IMR-90 (cell line): Measurements from ENCODE around the gene TCFL5. TPM values are rescaled to one million over a fixed set of nuclear protein-coding genes. Genes with fewer than 3 reads are reported as not detected.

Experiments used
- ATAC-seq: fragments of 200-7000 bp; cut with Tn5 transposase; 2 replicates; pipeline ENCODE4 v1.9.1; 2020; ENCODE audit warnings: low read depth, mild to moderate bottlenecking, moderate library complexity
- BruUV-seq: library from RNA; stranded (reverse); fragments of 400-500 nt; replicated peaks from 2 replicates; lab custom pipeline; 2021; lab: Mats Ljungman, UMichigan
- CTCF ChIA-PET: fragments of 300-600 bp; formaldehyde crosslinking; extraction: SDS; loops from one replicate; lab custom pipeline; 2021; ENCODE audit warnings: antibody characterized with exemption; lab: Yijun Ruan, JAX
- POLR2A ChIA-PET: fragments of 300-600 bp; sonication (Branson Sonifier 250); formaldehyde crosslinking; loops from one replicate; lab custom pipeline; 2022; ENCODE audit warnings: antibody characterized with exemption; ENCODE audit not compliant: unreplicated experiment; lab: Charles Lee
- DNase-seq: peaks from one replicate; pipeline ENCODE4 v3.0.0; 2013
- H2AFZ ChIP-seq: replicated peaks from 2 replicates; pipeline ENCODE3; 2013; ENCODE audit warnings: low read length, mild to moderate bottlenecking; ENCODE audit not compliant: poor library complexity
- H2AK5ac ChIP-seq: 2 replicates; pipeline ENCODE4 v1.6.1; 2013; ENCODE audit warnings: low read depth, low read length, inconsistent platforms
- H2AK9ac ChIP-seq: replicated peaks from 2 replicates; pipeline ENCODE3; 2013; ENCODE audit warnings: mild to moderate bottlenecking, low read depth, low read length, moderate library complexity; ENCODE audit not compliant: poor library complexity
- H2BK120ac ChIP-seq: 2 replicates; pipeline ENCODE4 v1.6.1; 2013; ENCODE audit warnings: low read depth, low read length, inconsistent platforms
- H2BK15ac ChIP-seq: 3 replicates; pipeline ENCODE4 v1.6.1; 2013; ENCODE audit warnings: low read depth, low read length, inconsistent platforms
- H2BK20ac ChIP-seq: 2 replicates; pipeline ENCODE4 v1.6.1; 2013; ENCODE audit warnings: low read depth, mild to moderate bottlenecking, inconsistent platforms, low read length, moderate library complexity
- H2BK5ac ChIP-seq: 2 replicates; pipeline ENCODE4 v1.6.1; 2013; ENCODE audit warnings: mild to moderate bottlenecking, low read depth, low read length, inconsistent platforms; ENCODE audit not compliant: poor library complexity, severe bottlenecking
- H3K14ac ChIP-seq: replicated peaks from 2 replicates; pipeline ENCODE4 v1.6.1; 2013; ENCODE audit warnings: low read depth, low read length, inconsistent platforms
- H3K18ac ChIP-seq: 2 replicates; pipeline ENCODE4 v1.6.1; 2013; ENCODE audit warnings: low read depth, low read length, control low read depth
- H3K23ac ChIP-seq: 2 replicates; pipeline ENCODE4 v1.6.1; 2013; ENCODE audit warnings: low read depth, low read length, inconsistent platforms
- H3K27ac ChIP-seq: 2 replicates; pipeline ENCODE4 v1.5.1; 2013; ENCODE audit warnings: mild to moderate bottlenecking, control low read depth, low read length; ENCODE audit not compliant: insufficient read depth
- H3K27me3 ChIP-seq: 2 replicates; pipeline ENCODE4 v1.6.1; 2013; ENCODE audit warnings: low read length; ENCODE audit not compliant: control insufficient read depth, insufficient read depth
- H3K36me3 ChIP-seq: 2 replicates; pipeline ENCODE4 v1.6.1; 2013; ENCODE audit warnings: low read length, mixed read lengths; ENCODE audit not compliant: control insufficient read depth, insufficient read depth
- H3K4ac ChIP-seq: 2 replicates; pipeline ENCODE4 v1.6.1; 2013; ENCODE audit warnings: low read depth, low read length, inconsistent platforms
- H3K4me1 ChIP-seq: 2 replicates; pipeline ENCODE4 v1.6.1; 2013; ENCODE audit warnings: low read length, mixed read lengths; ENCODE audit not compliant: control insufficient read depth, insufficient read depth
- H3K4me2 ChIP-seq: 2 replicates; pipeline ENCODE4 v1.6.1; 2013; ENCODE audit warnings: low read depth, mild to moderate bottlenecking, control low read depth, low read length, moderate library complexity
- H3K4me3 ChIP-seq: 2 replicates; pipeline ENCODE4 v1.5.1; 2013; ENCODE audit warnings: low read depth, mild to moderate bottlenecking, control low read depth, low read length, moderate library complexity; ENCODE audit not compliant: insufficient read depth
- H3K56ac ChIP-seq: 2 replicates; pipeline ENCODE4 v1.6.1; 2013; ENCODE audit warnings: low read length, inconsistent platforms; ENCODE audit not compliant: insufficient read depth; ENCODE audit errors: extremely low read depth
- H3K79me1 ChIP-seq, 2 experiments: 2 replicates each; pipeline ENCODE4 v1.6.1; 2013; ENCODE audit warnings: low read length in 2 of 2, inconsistent platforms in 1 of 2, low read depth in 1 of 2
- H3K9ac ChIP-seq: 2 replicates; pipeline ENCODE4 v1.6.1; 2013; ENCODE audit warnings: low read depth, low read length, control low read depth
- H3K9me1 ChIP-seq: 2 replicates; pipeline ENCODE4 v1.6.1; 2013; ENCODE audit warnings: low read length, inconsistent platforms; ENCODE audit not compliant: insufficient read depth
- H3K9me3 ChIP-seq: 2 replicates; pipeline ENCODE4 v1.6.1; 2013; ENCODE audit warnings: low read length; ENCODE audit not compliant: control insufficient read depth, insufficient read depth
- H4K20me1 ChIP-seq: 2 replicates; pipeline ENCODE4 v1.6.1; 2013; ENCODE audit warnings: low read length, inconsistent platforms; ENCODE audit not compliant: insufficient read depth
- H4K5ac ChIP-seq: 2 replicates; pipeline ENCODE4 v1.6.1; 2013; ENCODE audit warnings: mild to moderate bottlenecking, low read depth, low read length, control low read depth
- H4K8ac ChIP-seq, 2 experiments: 2 replicates each; pipeline ENCODE4 v1.6.1; 2013; ENCODE audit warnings: low read depth in 2 of 2, low read length in 2 of 2, control low read depth in 1 of 2, inconsistent platforms in 1 of 2
- H4K91ac ChIP-seq: 2 replicates; pipeline ENCODE4 v1.6.1; 2013; ENCODE audit warnings: low read depth, low read length, inconsistent platforms; ENCODE audit not compliant: insufficient read depth
- BHLHE40 ChIP-seq: fragments of 150-350 bp; IDR thresholded peaks from 2 replicates; pipeline ENCODE4 v1.6.1; 2016; ENCODE audit warnings: mild to moderate bottlenecking, low read depth, low read length
- FOS ChIP-seq: fragments of 150-350 bp; IDR thresholded peaks from 2 replicates; pipeline ENCODE4 v1.6.1; 2016; ENCODE audit warnings: low read depth, low read length
- MAFK ChIP-seq: IDR thresholded peaks from 2 replicates; pipeline ENCODE4 v1.6.1; 2012; ENCODE audit warnings: low read depth, low read length, improper control_type of control experiment
- POLR2A ChIP-seq: IDR thresholded peaks from 2 replicates; pipeline ENCODE4 v1.6.1; 2012; ENCODE audit warnings: mild to moderate bottlenecking, low read depth, low read length
- USF2 ChIP-seq: fragments of 150-350 bp; IDR thresholded peaks from 2 replicates; pipeline ENCODE4 v1.6.1; 2017; ENCODE audit warnings: mild to moderate bottlenecking, antibody characterized with exemption, low read length, low read depth
- WGBS, 2 experiments: methylation state at CpG; one replicate each; pipeline versions ENCODE4 v1.1.5 to v1.1.7; 2013; ENCODE audit warnings: missing lambda C conversion rate in 2 of 2; ENCODE audit not compliant: insufficient read length in 1 of 2; ENCODE audit errors: extremely low coverage in 2 of 2; 5-methylcytosine and 5-hydroxymethylcytosine counted together
- dilution Hi-C: fragments of 300-500 bp; cut with HindIII; formaldehyde crosslinking; loops from one replicate; pipeline ENCODE4 v1.14.3; 2018; ENCODE audit warnings: low sequenced_read_pairs; ENCODE audit not compliant: unreplicated experiment
- in situ Hi-C: fragments of 300-500 bp; cut with MboI; formaldehyde crosslinking; loops from 3 replicates; pipeline ENCODE4 v1.14.3; 2019; ENCODE audit warnings: low sequenced_read_pairs, inconsistent platforms, mixed read lengths
- intact Hi-C: fragments of 100-400 bp; cut with micrococcal nuclease; formaldehyde crosslinking; loops from 2 replicates; pipeline ENCODE4 v1.10.0; 2022
- polyA plus RNA-seq, 3 experiments: library from polyadenylated mRNA; depleted of rRNA; stranded (reverse); fragments of >200 nt; gene quantifications; 2 replicates each; pipeline ENCODE4 v1.2.3, GENCODE V29; 2012; ENCODE audit warnings: low replicate concordance in 1 of 3
- total RNA-seq: library from RNA; depleted of rRNA; stranded (reverse); fragments of >200 nt; gene quantifications from 2 replicates; pipeline ENCODE4 v1.2.3, GENCODE V29; 2012

TCFL5 gene
- total and polyA plus RNA-seq, 2 of the 4 experiments (the other 2 are of a cell fraction): 6.0 to 8.2 TPM

- Histone ChIP-seq H3K9me3 (no peaks in the 10 kb centered on the region), H2AK9ac (peak overlapping the region; percentile 80), H4K5ac (peak overlapping the region; percentile 92), H2BK20ac (peak overlapping the region; percentile 4; the same call in 1 of the 2 replicates), H3K4me2 (peak overlapping the region; percentile 55), H3K14ac (peak overlapping the region; percentile 49), H2BK15ac (peak overlapping the region; percentile 40; the same call in 2 of the 3 replicates), H4K20me1 (peaks cover 20% of the 10 kb centered on the region), H2BK120ac (peak overlapping the region; percentile 22), H4K91ac (peak overlapping the region; percentile 67), H3K4me3 (peak overlapping the region; percentile 27), H4K8ac (peak overlapping the region; percentile 94 to 97), H3K9ac (peak overlapping the region; percentile 13), H3K27ac (peak overlapping the region; percentile 83), H3K18ac (peak overlapping the region; percentile 52), H3K4ac (peak overlapping the region; percentile 74), H2BK5ac (peak overlapping the region; percentile 64), H3K79me1 (peaks cover 11 to 19% of the 10 kb centered on the region in 2 experiments), H3K9me1 (peaks cover 17% of the 10 kb centered on the region), H3K23ac (peak overlapping the region; percentile 3; the same call in 1 of the 2 replicates), H2AK5ac (peak overlapping the region; percentile 83), H3K27me3 (no peaks in the 10 kb centered on the region), H3K4me1 (peaks cover 25% of the 10 kb centered on the region), H2AFZ (peak overlapping the region; percentile 93), H3K56ac (no peak overlapping the region), H3K36me3 (peaks cover 7% of the 10 kb centered on the region; the same call in 1 of the 2 replicates)
- in situ Hi-C loops (loop anchor here (5.0 kb wide), 1 partner anchor 126 kb away; no protein-coding TSS in a partner anchor), intact Hi-C loops (loop anchor here (5.0 kb wide), 1 partner anchor 291 kb away; no protein-coding TSS in a partner anchor), dilution Hi-C loops (no loop called here)
- no TSS peak for BruUV-seq
- ATAC-seq: no peak
- ChIA-PET CTCF (no interaction called here), POLR2A (no interaction called here)
- no peak for TF ChIP-seq BHLHE40
- no peak for TF ChIP-seq MAFK
- TF ChIP-seq FOS: no peak
- TF ChIP-seq USF2: no peak
- no peak; the same call in 1 of the 2 replicates for TF ChIP-seq POLR2A
- DNase-seq: no peak
- WGBS, 2 experiments: 58% methylated on average over 6 of the region's 7 CpGs; no CpG with 5 or more reads in 1 of the 2 experiments
Measured at GRCh38 chr20:62793757-62794006, 67.9 kb downstream of the TCFL5 start.
